HG02884 (cell line): ENCODE measurements around the gene FOSL2.

ENCODE experiments used
- ATAC-seq: cut with Tn5 transposase; IDR thresholded peaks from one replicate; pipeline ENCODE4 v1.9.1; 2021; ENCODE audit warnings: mild to moderate bottlenecking, moderate library complexity; ENCODE audit not compliant: unreplicated experiment

The FOSL2 gene

GRCh38 chr2:28447086-28447485, 54.4 kb downstream of the FOSL2 start:
- no peak for ATAC-seq

GRCh38 chr2:28447943-28448792, 55.5 kb downstream of the FOSL2 start:
- ATAC-seq = no peak

DNA sequence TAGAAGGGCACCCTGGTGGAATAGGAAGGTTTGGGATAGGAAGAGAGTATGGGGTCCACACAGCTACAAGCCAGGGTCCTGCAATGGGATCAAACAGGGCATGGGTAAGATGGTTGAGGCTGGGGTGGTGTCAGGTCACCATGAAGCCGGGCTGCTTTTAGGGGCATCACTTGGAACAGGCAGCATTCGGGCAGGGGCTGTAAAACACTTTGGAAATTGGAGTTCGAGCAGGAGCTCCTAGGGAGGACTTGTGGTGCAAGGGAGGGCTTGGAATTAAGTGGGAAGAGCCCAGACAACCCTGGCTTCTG, 56.1 kb downstream of the FOSL2 start:
- no peak for ATAC-seq

- no peak for ATAC-seq
Observed at GRCh38 chr2:28449126-28449487, 56.4 kb downstream of the FOSL2 start.

GRCh38 chr2:28449488-28450395, 57.1 kb downstream of the FOSL2 start:
- no peak for ATAC-seq

- no peak for ATAC-seq
Observed at GRCh38 chr2:28450901-28451565, 58.4 kb downstream of the FOSL2 start.

DNA sequence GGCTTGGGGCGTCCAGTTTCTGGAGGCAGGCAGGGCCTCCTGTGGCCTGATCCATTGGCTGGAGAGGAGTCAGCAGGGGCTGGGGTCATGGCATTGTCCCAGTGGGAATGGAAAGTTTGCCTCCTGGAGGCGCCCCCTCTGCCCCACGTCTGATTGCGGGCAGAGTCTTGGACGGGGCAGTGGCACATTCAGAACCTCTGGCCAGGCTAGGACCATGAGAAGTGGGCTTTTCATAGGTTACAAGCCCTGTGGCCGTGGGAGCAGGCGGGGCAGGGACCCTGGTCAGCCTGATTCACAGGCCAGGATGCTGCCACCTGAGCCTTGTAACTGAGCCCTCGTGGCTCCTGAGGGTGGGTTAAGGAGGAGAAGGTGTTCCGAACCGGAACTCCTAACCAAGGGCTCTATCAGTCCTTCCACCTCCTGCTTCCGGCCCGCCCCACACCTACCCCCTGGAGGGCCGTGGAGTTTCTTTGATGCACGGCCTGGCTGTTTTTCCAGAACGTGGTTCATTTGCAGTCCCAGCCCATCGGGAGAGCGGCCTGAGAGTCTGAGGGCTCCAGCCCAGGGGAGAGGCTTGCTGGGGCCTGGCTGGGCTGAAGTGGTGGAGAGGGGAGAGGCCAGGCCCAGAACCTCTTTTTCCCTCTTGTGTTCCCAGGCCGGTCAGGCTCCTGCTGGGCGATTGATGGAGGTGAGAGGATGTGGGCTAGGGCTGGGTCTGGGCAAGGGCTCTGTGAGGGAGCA, 59.3 kb downstream of the FOSL2 start:
- ATAC-seq = no peak

DNA sequence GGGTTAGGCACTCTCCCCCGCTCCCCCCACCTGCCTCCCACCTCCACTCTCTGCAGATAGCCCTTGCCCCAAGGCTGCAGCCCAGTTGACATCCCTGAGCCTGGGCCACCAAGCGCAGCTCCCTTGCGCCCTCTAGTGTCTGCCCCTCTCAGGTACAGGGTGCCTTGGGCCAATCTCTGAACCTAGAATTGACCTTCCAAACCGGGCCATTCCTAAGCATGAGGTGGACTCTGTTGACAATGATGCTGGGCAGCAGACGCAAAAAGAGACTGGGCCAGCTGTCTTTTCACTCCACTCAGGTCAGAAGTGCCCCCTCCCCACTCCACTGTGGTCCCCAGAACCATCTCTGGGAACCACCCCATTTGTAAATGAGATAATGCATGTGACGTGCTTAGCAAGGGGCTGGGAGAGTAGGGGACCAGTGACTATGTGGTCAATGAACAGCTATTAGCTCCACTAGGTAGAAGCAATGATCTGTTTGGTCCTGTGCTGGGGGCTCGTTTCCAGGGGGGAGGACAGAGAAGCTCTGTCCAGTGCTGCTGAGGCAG, 60.0 kb downstream of the FOSL2 start:
- ATAC-seq = no peak

DNA sequence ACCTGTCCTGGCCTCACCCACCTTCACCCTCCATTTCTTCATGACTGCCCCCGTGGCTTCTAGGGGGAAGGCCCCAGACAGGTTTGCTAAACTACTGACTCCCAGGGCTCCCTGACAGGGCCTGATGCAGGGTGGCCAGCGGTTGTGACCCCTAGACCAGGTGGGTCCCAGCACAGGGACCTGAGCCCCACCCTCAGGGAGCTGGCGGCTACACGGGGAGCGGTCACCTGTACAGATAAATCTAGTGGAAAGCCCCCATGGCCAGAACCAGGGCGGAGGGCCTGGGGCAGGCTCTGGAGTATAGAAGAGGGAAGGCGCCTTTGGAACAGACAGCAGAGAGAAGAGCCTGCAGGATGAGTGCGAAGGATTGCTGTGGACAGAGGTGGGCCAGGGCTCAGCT, 60.7 kb downstream of the FOSL2 start:
- no peak for ATAC-seq

DNA sequence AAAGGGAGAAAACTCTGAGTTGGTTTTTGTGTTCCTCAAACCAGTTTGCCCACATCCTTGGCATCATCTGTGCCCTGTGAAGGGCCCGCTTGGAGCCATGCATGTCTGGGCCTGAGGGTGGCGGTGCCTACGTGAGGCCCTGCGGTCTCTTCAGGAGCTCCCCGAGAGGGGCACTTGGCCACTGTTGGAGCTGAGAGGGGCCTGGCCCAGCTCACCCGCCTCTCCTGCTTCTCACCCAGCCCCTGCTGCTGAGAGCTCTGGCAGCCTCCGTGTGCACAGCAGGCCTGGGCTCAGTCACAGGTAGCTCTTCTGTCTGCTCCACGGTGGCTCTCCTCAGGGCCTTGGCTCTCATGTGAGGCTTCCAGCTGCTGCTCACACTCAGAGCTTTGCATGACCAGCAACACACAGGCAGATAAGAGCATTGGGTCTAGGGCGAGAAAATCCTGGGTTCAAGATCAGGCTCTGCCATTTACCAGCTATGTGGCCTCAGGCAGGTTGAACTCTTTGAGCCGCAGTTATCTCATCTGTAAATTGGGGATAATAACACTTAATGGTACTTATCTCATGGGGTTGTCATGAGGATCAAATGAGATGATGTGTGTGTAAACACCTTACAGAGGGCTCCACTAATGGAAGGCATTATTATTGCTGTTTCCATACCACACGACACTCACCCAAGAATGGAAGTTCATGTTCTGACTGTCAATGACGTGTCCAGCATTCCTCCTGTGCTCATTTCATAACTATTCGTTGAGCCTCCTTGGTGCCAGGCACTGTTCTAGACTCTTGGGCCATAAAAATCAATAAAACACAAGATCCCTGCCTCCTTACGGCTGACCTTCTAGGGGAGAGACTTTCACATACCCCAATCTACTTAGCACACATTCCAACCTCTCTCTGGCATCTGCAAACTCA, 61.6 kb downstream of the FOSL2 start:
- no peak for ATAC-seq

DNA sequence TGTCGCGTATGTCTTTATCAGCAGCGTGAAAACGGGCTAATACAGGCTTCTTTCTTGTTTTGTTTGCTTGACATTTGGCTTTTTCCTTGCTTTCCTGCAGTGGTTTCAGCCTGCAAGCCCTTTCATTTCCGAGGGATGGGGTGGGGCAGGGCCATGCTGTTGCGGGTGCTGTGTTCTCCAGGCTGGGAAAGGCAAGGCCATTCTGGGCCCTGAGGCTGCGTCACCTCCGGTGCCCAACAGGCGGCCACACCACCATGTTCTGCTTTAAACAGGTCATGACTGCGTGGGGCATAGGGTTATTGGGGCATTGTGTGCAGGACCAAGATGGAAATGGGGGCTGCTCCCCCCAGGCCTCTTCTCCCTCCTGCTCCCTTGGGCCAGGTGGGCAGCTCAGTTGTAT, 64.6 kb downstream of the FOSL2 start:
- ATAC-seq = no peak

DNA sequence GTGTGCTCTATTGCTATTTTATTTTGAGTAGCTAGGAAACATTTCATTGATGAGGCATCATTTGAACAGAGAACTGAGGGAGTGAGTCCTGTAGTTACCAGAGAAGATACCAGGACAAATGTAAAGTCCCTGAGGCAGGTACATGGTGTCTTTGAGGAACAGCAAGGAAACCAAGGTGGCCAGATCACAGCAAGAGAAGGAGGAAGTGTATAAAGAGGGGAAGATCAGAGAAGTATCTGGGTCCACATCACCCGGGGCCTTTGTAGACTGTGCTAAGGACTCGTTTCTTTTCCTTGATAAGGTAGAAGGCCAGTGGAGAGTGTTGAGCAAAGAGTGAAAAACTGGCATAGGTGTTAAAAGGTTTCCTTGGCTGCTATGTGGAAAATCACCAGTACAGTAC, 68.4 kb downstream of the FOSL2 start:
- ATAC-seq = no peak

DNA sequence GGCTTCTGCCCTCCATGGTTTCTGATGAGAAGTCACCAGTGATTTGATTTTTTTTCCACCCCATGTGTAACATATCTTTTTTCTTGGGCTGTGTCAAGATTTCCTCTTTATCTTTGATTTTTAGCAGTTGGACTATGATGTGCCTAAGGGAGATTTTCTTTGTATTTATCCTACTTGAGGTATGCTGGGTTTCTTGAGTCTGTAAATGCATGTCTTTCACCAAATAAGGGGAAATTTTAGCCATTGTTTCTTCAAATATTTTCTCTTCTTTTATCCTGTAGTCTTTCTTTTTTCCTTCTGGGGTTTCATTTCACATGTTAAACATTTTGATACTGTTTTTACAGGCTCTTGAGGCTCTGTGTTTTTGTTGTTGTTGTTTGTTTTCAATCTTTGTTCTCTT, 69.5 kb downstream of the FOSL2 start:
- no peak for ATAC-seq

GRCh38 chr2:28463211-28463816, 70.7 kb downstream of the FOSL2 start:
- ATAC-seq = no peak

DNA sequence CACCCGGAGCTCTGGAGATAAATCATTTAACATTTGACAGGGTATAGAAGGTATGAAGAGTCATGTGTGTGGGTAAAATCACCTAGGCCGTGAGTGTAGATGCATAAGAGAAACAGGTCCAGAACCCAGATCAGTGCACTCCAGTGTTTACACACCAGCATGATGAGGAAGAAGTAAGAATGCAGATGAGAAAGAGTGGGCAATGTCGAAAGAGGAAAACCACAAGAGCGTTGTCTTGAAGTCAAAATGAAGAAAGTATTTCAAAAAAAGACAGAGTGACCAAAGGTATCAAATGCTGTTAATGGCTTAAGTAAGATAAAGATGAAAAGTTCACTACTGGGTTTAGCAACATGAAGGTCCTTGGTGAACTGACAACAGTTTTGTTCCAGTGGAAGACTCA, 71.2 kb downstream of the FOSL2 start:
- ATAC-seq = no peak

DNA sequence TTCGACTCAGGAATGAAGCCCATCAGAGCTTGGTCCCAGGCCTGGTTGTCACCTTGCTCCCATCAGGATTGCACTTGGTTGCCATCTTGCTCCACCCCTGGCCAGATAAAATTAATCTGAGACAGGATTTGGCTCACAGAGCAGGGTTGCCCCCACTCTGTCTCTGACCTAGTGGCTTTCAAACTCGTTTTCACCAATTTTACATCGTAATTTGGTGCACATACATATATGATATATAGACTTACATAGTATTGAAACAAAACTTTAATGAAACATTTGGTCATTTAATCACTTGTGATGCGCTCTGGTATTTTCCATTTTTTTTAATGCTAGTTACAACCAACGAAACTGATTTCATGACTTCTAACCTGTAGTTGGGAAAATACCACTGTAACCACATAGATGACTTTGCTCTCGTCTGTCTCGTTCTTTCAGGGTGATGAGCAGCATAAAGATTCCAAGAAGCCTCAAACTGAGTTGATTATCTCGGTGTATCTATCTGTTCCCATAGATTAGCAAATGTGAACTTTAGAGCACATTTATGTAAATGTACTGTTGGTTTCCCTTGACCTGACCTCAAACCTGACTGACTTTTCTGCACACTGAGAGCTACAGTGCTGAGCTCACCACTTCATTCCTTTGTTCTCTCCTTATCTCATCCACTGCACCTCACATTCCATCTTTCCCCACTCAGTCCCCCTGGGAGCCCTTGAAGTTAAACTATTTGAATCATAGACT, 72.7 kb downstream of the FOSL2 start:
- ATAC-seq = no peak
